A673 (cell line): ENCODE data around the gene PLEKHG4. TPM values are rescaled to one million over a fixed set of nuclear protein-coding genes. Genes with fewer than 3 reads are reported as not detected.
A peak's percentile ranks its signal among the peaks of the same experiment; 100 is the strongest.

Source experiments
- BruUV-seq: library from RNA; stranded (reverse); fragments of 400-500 nt; replicated peaks from 2 replicates; lab custom pipeline; 2021; lab: Mats Ljungman, UMichigan
- CTCF ChIA-PET: fragments of 300-600 bp; sonication (Branson Sonifier 250); formaldehyde crosslinking; loops from one replicate; lab custom pipeline; 2022; ENCODE audit warnings: antibody characterized with exemption; lab: Charles Lee
- POLR2A ChIA-PET: fragments of 300-600 bp; sonication (Branson Sonifier 250); formaldehyde crosslinking; loops from one replicate; lab custom pipeline; 2022; ENCODE audit warnings: antibody characterized with exemption; ENCODE audit not compliant: low non-redundant PET; lab: Charles Lee
- DNase-seq: peaks from one replicate; pipeline ENCODE4 v3.0.0-alpha.2; 2015; ENCODE audit warnings: low spot score
- H3K27ac ChIP-seq: fragments of 200-600 bp; sonication (generic); 2 replicates; pipeline ENCODE4 v1.5.1; 2016; ENCODE audit warnings: mixed run types, low read depth, mild to moderate bottlenecking, mixed read lengths, antibody characterized with exemption, low read length; ENCODE audit not compliant: poor library complexity, severe bottlenecking
- H3K27me3 ChIP-seq: fragments of 200-600 bp; sonication (generic); replicated peaks from 2 replicates; pipeline ENCODE4 v1.6.1; 2017; ENCODE audit warnings: mixed run types, low read depth, mild to moderate bottlenecking, mixed read lengths, antibody characterized with exemption, low read length; ENCODE audit not compliant: insufficient read depth, poor library complexity
- H3K36me3 ChIP-seq: fragments of 200-600 bp; sonication (generic); 2 replicates; pipeline ENCODE4 v1.6.1; 2016; ENCODE audit warnings: mixed run types, mild to moderate bottlenecking, mixed read lengths, antibody characterized with exemption, low read length; ENCODE audit not compliant: insufficient read depth, poor library complexity, severe bottlenecking
- H3K4me1 ChIP-seq: fragments of 200-600 bp; sonication (generic); 2 replicates; pipeline ENCODE4 v1.6.1; 2017; ENCODE audit warnings: mixed run types, mild to moderate bottlenecking, mixed read lengths, antibody characterized with exemption, low read length; ENCODE audit not compliant: insufficient read depth, poor library complexity, severe bottlenecking
- H3K4me3 ChIP-seq: fragments of 200-600 bp; sonication (generic); 2 replicates; pipeline ENCODE4 v1.5.1; 2016; ENCODE audit warnings: low read depth, mixed run types, mild to moderate bottlenecking, mixed read lengths, low read length; ENCODE audit not compliant: poor library complexity, severe bottlenecking
- H3K9me3 ChIP-seq: fragments of 200-600 bp; sonication (generic); 2 replicates; pipeline ENCODE4 v1.6.1; 2016; ENCODE audit warnings: mixed run types, low read depth, mild to moderate bottlenecking, mixed read lengths, antibody characterized with exemption, low read length; ENCODE audit not compliant: poor library complexity, severe bottlenecking
- EZH2 ChIP-seq: fragments of 200-600 bp; sonication (generic); IDR thresholded peaks from 2 replicates; pipeline ENCODE4 v1.6.1; 2017; ENCODE audit warnings: borderline replicate concordance, low read depth, mild to moderate bottlenecking, mixed read lengths, antibody characterized with exemption, low read length; ENCODE audit not compliant: poor library complexity, severe bottlenecking
- intact Hi-C: fragments of 100-400 bp; cut with micrococcal nuclease; formaldehyde crosslinking; loops from one replicate; pipeline ENCODE4 v1.10.0; 2022; ENCODE audit not compliant: unreplicated experiment
- total RNA-seq: library from RNA; stranded (reverse); gene quantifications from 2 replicates; pipeline ENCODE4 v1.2.3, GENCODE V29; 2021
- TF ChIP-seq, protein P1 (sequence below): fragments of 300-800, 200-600 bp; sonication (generic); conservative IDR thresholded peaks from 2 replicates; pipeline ENCODE4 v1.5.1; 2017; ENCODE audit warnings: low read depth, mild to moderate bottlenecking, antibody characterized with exemption, low read length, moderate library complexity, mixed read lengths

PLEKHG4 gene
- total RNA-seq, 1 experiment from 2014 or later = 5.8 TPM

- BruUV-seq = no TSS peak
Measured at GRCh38 chr16:67238278-67238575, 41.1 kb upstream of the PLEKHG4 start.

DNA sequence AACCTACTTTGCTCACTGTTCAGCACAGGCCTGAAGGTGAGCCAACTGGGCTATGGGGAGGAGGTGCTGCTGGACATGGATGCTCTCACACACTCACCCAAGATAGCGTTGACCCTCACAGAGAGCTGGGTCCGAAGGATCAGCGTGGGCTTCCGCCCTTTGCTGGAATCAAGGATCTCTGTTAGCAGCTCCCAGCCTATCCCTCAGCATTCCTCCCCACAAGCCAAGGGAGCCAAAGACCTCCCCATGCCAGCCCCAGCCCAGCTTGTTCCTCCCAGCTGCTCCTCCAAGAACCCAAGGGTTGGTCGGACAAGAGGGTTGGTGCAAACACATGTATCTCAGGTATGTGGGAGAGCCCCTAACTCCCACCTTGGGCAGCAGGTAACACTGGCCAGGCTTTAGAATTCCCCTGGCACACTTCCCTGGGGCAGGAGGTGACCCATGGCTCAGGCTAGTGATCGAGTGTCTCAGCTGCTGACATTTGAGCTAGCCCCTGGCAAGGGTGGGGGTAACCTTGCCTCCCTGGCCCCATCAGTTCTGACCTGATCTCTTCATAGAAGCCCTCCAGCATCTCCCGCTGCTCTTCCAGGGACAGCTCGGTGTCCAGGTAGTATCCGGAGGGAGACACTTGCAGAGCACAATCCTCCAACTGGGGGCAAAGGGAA is 40.4 kb upstream of the PLEKHG4 start:
- ChIA-PET POLR2A (no interaction called here), CTCF (no interaction called here)
- intact Hi-C loops = no loop called here
- H3K36me3 ChIP-seq = peaks cover 39% of the 10 kb centered on the region
- no peak overlapping the region for H3K27ac ChIP-seq
- peaks cover 26% of the 10 kb centered on the region for H3K4me1 ChIP-seq
- no TSS peak for BruUV-seq
- TF ChIP-seq EZH2 = no peak
- TF ChIP-seq, protein P1, sequence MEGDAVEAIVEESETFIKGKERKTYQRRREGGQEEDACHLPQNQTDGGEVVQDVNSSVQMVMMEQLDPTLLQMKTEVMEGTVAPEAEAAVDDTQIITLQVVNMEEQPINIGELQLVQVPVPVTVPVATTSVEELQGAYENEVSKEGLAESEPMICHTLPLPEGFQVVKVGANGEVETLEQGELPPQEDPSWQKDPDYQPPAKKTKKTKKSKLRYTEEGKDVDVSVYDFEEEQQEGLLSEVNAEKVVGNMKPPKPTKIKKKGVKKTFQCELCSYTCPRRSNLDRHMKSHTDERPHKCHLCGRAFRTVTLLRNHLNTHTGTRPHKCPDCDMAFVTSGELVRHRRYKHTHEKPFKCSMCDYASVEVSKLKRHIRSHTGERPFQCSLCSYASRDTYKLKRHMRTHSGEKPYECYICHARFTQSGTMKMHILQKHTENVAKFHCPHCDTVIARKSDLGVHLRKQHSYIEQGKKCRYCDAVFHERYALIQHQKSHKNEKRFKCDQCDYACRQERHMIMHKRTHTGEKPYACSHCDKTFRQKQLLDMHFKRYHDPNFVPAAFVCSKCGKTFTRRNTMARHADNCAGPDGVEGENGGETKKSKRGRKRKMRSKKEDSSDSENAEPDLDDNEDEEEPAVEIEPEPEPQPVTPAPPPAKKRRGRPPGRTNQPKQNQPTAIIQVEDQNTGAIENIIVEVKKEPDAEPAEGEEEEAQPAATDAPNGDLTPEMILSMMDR = no peak
- no peak for DNase-seq
- no peaks in the 10 kb centered on the region for H3K9me3 ChIP-seq
- no peaks in the 10 kb centered on the region for H3K27me3 ChIP-seq
- no peak overlapping the region for H3K4me3 ChIP-seq

More at GRCh38 chr16:67238278-67238575, 41.1 kb upstream of the PLEKHG4 start:
- Histone ChIP-seq H3K9me3 (no peaks in the 10 kb centered on the region), H3K4me3 (no peak overlapping the region), H3K4me1 (peaks cover 19% of the 10 kb centered on the region), H3K36me3 (peaks cover 43% of the 10 kb centered on the region), H3K27me3 (no peaks in the 10 kb centered on the region), H3K27ac (no peak overlapping the region)
- TF ChIP-seq, protein P1 = no peak
- no peak for TF ChIP-seq EZH2
- intact Hi-C loops = no loop called here
- DNase-seq = no peak
- POLR2A ChIA-PET = no interaction called here
- CTCF ChIA-PET = no interaction called here

- H3K9me3 ChIP-seq = no peaks in the 10 kb centered on the region
- TF ChIP-seq EZH2 = no peak
- TF ChIP-seq, protein P1 = no peak
- peaks cover 42% of the 10 kb centered on the region for H3K4me1 ChIP-seq
- peak overlapping the region; percentile 58 for H3K27ac ChIP-seq
- POLR2A ChIA-PET = no interaction called here
- no peaks in the 10 kb centered on the region for H3K27me3 ChIP-seq
- intact Hi-C loops = no loop called here
- no peak for DNase-seq
- CTCF ChIA-PET = no interaction called here
- H3K4me3 ChIP-seq = no peak overlapping the region
- no TSS peak for BruUV-seq
- peaks cover 28% of the 10 kb centered on the region for H3K36me3 ChIP-seq
Measured at GRCh38 chr16:67240506-67240905, 38.8 kb upstream of the PLEKHG4 start.
